HepG2 (cell line): ENCODE results near the gene RASL10A. TPM values are rescaled to one million over a fixed set of nuclear protein-coding genes. Genes with fewer than 3 reads are reported as not detected.

ENCODE experiments used
- AKNA ChIP-seq: sonication (generic); formaldehyde crosslinking; IDR thresholded peaks from 2 replicates; pipeline ENCODE4 v1.4.0; 2020; ENCODE audit warnings: missing genetic modification reagents, borderline replicate concordance
- FOXP4 ChIP-seq: sonication (generic); formaldehyde crosslinking; IDR thresholded peaks from 2 replicates; pipeline ENCODE4 v1.4.0; 2020; ENCODE audit warnings: missing genetic modification reagents
- HBP1 ChIP-seq: IDR thresholded peaks from 2 replicates; pipeline ENCODE4 v1.6.1; 2016; ENCODE audit warnings: low read depth, control low read depth
- HNF1B ChIP-seq: sonication (generic); formaldehyde crosslinking; IDR thresholded peaks from 2 replicates; pipeline ENCODE4 v1.5.1; 2020; ENCODE audit warnings: mild to moderate bottlenecking, moderate library complexity, missing genetic modification reagents
- HOXD1 ChIP-seq: sonication (generic); formaldehyde crosslinking; IDR thresholded peaks from 2 replicates; pipeline ENCODE4 v1.5.0; 2020; ENCODE audit warnings: missing genetic modification reagents
- MTF2 ChIP-seq: sonication (generic); formaldehyde crosslinking; IDR thresholded peaks from 2 replicates; pipeline ENCODE4 v1.5.0; 2020; ENCODE audit warnings: missing genetic modification reagents, borderline replicate concordance
- MYNN ChIP-seq: sonication (generic); formaldehyde crosslinking; IDR thresholded peaks from 2 replicates; pipeline ENCODE4 v1.4.0; 2020; ENCODE audit warnings: mild to moderate bottlenecking, low read depth, missing genetic modification reagents
- NFYB ChIP-seq: sonication (generic); formaldehyde crosslinking; IDR thresholded peaks from 2 replicates; pipeline ENCODE4 v1.4.0; 2020; ENCODE audit warnings: missing genetic modification reagents
- PPARG ChIP-seq: conservative IDR thresholded peaks from 2 replicates; pipeline ENCODE4 v1.6.1; 2016; ENCODE audit warnings: missing biosample characterization, missing genetic modification reagents
- YY1 ChIP-seq: IDR thresholded peaks from 2 replicates; pipeline ENCODE4 v1.6.1; 2011; ENCODE audit warnings: low read length, low read depth, moderate library complexity, mild to moderate bottlenecking; ENCODE audit not compliant: insufficient read depth, insufficient replicate concordance
- ZBTB43 ChIP-seq: sonication (generic); formaldehyde crosslinking; conservative IDR thresholded peaks from 2 replicates; pipeline ENCODE4 v1.4.0; 2020; ENCODE audit warnings: missing genetic modification reagents
- ZNF781 ChIP-seq: sonication (generic); formaldehyde crosslinking; IDR thresholded peaks from 2 replicates; pipeline ENCODE4 v1.5.1; 2020; ENCODE audit warnings: borderline replicate concordance, mild to moderate bottlenecking, missing genetic modification reagents; ENCODE audit errors: not compliant biosample characterization
- polyA plus RNA-seq, 8 experiments: library from polyadenylated mRNA; depleted of rRNA in 3 of 8; stranded (reverse) in 7 of 8; unstranded in 1 of 8; fragments of >200 nt; fragmentation: Illumina TruSeq in 4 of 8; extraction: Trizol in 4 of 8; gene quantifications; 2 replicates each; pipeline versions ENCODE4 v1.2.1 to v1.2.3, GENCODE V29; 2011 to 2016; ENCODE audit warnings: low read depth in 4 of 8, missing spikeins in 1 of 8, mixed read lengths in 1 of 8; ENCODE audit not compliant: insufficient read depth in 1 of 8
- total RNA-seq, 5 experiments: library from RNA; depleted of rRNA; stranded (reverse); fragments of >200 nt; fragmentation: Illumina TruSeq; extraction: Trizol; gene quantifications; 2 replicates each; pipeline ENCODE4 v1.2.3, GENCODE V29; 2016; ENCODE audit warnings: low read depth in 1 of 5

Gene RASL10A
- total and polyA plus RNA-seq, 2 of the 13 experiments (the other 11 are each of a cell fraction or from before 2014, with no cell fraction given) = 0.05 to 0.22 TPM

GRCh38 chr22:29306175-29306834 is 9.2 kb downstream of the RASL10A start, which contains the start of gene GAS2L1 (continued):
- 0 out of 2 replicates have a peak, but pooled peaks have one; percentile 27 for TF ChIP-seq FOXP4 (CRISPR knock-in tag)
- TF ChIP-seq MTF2 (CRISPR knock-in tag) = no peak; the same call in 1 of the 2 replicates
- no peak for TF ChIP-seq NFYB (CRISPR knock-in tag)
- TF ChIP-seq AKNA (CRISPR knock-in tag) = no peak
- TF ChIP-seq PPARG = no peak
- TF ChIP-seq ZBTB43 (CRISPR knock-in tag) = no peak
- no peak for TF ChIP-seq MYNN
- no peak; the same call in 1 of the 2 replicates for TF ChIP-seq HNF1B
- no peak for TF ChIP-seq ZNF781 (CRISPR knock-in tag)
- TF ChIP-seq YY1 = peak; percentile 81
- TF ChIP-seq HBP1 (CRISPR knock-in tag) = peak; percentile 55; the same call in 1 of the 2 replicates
- no peak for TF ChIP-seq HOXD1 (CRISPR knock-in tag)
